Smooth muscle cell of the pulmonary artery (primary cell): ENCODE data around the gene CDC45. TPM values are rescaled to one million over a fixed set of nuclear protein-coding genes. Genes with fewer than 3 reads are reported as not detected.

Experiments
- total RNA-seq: library from RNA; depleted of rRNA; stranded (reverse); fragments of >200 nt; gene quantifications from 2 replicates; pipeline ENCODE4 v1.2.3, GENCODE V29; 2014

Gene CDC45, protein sequence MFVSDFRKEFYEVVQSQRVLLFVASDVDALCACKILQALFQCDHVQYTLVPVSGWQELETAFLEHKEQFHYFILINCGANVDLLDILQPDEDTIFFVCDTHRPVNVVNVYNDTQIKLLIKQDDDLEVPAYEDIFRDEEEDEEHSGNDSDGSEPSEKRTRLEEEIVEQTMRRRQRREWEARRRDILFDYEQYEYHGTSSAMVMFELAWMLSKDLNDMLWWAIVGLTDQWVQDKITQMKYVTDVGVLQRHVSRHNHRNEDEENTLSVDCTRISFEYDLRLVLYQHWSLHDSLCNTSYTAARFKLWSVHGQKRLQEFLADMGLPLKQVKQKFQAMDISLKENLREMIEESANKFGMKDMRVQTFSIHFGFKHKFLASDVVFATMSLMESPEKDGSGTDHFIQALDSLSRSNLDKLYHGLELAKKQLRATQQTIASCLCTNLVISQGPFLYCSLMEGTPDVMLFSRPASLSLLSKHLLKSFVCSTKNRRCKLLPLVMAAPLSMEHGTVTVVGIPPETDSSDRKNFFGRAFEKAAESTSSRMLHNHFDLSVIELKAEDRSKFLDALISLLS
- 2.4 and 3.8 TPM in 2 replicates for total RNA-seq

DNA sequence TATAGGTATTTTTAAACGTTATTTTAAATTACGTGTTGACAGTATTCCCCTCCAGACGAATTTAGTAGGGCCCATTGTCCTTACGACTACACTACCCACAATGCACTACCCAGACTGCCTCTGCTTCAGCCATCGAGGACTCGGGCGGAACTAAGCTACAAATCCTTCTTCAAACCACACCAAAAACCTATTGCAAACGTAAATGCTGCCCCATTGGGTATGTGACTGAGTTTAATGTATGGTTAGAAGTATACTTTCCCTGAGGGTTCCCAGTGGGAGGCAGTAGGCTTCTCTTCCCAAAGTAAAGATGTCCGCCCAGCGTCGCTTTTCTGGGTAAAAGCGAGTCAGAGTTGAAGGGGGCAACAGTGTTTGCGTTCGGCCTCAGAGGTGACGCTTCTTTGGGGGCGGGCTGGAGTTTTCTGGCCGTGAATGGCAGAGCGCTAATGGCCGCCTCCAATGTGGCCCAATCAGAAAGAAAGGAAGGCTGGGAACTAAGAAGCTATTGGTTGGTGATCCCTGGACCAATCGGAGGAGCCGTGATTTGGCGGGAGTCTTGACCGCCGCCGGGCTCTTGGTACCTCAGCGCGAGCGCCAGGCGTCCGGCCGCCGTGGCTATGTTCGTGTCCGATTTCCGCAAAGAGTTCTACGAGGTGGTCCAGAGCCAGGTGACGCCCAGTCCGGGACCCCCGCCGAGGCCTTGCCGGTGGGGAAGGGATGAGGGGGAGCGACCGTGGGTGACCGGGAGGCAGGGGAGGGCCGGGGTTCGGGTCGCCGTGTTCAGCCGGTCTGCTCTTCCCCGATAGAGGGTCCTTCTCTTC, at the start of gene CDC45:
Gene CDC45 (plus strand): TSS at position 566 of the 818 bp plus-strand sequence. CDS start 49 bp downstream, at position 615.

DNA sequence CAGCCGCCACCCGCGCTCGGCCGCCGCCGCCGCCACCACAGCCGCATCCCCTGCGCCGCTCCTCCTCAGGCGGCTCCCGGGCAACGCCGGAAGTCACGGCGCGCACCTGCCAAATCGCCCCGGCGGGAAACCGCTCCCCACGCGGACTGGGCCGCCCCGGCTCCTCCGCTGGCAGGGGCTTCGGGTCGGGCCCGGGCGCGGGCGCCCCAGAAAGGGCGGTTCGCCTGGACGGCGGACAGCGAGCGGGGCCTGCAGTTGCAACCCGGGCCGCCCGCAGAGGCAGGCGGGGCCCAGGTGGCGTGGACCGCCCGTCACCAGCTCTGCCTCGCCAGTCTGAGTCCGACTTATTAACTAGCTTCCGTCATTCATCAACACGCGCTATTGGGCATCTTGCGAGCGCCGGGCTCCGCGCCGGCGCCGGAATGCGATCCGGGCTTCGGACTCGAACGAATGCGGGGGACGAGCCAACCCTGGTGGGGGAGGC, 48.0 kb upstream of the CDC45 start, which contains the start of gene HIRA:
Gene HIRA (minus strand): TSS at position 85 of the 484 bp plus-strand sequence. CDS start 257 bp downstream, outside the sequence.

DNA sequence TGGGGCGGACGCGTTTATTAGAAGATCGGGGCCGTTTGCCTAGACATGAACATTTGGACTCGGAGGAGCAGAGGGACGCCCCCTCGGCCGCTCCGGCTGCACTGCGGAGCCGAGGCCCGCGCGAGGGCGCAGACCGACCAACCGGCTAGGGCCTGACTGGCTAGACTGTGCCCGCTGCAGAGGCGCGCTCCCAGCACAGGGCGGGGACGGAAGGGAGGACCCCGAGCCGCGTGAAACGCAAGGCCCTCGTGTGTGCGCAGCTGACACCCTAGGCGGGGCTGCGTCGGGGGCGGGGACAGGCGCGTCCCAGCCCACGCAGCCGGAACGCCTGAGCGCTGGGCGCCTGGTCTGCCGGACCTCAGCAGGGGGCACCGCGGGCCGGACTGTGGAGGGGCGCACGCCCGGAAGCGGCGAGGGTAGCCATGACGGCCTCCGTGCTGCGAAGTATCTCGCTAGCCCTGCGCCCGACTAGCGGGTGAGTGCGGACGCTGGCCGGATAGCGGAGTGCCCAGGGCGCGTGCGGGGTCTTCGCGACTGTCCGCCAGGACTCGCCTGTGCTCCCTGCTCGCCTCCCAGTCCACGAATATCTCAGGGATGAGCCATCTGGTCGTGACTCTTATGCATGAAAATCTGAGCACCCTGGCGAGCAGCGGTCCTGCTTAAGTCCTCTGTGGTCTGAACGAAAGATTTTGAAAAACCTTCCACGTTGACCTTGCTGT, 47.4 kb upstream of the CDC45 start, which contains the start of gene MRPL40:
Gene MRPL40 (plus strand): TSS at position 413 of the 719 bp plus-strand sequence. CDS start 10 bp downstream, at position 423.

DNA sequence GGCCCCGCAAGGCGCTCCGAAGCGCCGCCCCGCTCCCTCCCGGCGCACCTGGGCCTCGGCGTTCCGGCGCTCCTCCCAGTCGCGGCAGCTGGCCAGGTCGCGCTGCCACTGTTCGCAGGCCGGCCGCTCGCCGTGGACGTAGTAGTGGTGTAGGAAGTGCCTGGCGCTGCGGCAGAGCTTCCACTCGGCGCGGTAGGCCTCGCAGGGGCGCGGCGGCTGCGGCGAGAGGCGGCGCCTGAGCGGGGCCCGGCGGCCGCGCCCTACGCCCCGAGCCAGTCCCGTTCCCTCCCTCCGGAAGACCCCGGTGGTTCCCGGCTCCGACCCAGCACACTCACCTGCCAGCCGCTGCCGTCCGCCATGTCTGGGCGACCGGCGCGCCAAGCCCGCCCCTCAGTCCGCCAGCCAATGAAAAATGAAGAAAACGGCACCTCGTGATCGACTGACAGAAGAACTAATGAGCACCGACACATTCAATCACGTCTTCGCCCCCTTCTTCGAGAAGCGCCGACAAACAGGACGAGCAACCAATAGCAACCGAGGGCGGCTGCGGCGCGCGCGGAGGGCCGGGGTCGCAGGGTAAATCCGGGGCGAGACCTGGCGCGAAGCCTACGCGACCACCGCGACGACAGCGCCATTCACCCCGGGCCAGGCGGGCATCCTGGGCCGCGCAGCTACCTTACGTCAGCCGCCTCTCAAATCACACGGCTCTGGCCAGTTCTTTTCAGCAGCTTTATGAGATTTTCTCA, 32.2 kb upstream of the CDC45 start, which contains the start of gene C22orf39:
Gene C22orf39 (minus strand): TSS at position 382 of the 746 bp plus-strand sequence. CDS start 23 bp downstream, at position 359.

DNA sequence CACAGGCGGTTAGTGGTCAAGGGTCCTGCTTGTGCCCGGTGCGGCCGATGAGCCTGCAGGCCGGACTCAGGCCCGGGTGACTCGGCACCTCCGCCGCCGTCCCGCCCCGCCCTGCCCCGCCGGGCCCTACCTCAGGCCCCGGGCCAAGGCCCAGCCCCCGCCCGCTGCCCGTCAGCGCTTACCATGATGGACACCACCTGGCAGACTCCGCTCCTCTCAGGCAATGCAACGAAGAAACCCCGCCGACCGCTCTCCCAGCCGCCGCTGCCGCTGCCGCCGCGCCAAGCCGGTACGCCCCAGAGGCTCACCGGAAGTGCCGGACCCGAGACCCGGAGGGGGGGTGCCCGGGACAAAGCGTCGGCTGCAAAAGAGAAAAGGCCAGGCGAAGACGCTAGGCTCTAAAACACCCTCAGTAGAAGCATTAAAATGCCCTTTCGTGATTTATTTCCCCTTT, 792 bp upstream of the CDC45 start, which contains the start of gene UFD1:
Gene UFD1 (minus strand): TSS at position 293 of the 454 bp plus-strand sequence. CDS start 108 bp downstream, at position 185.

DNA sequence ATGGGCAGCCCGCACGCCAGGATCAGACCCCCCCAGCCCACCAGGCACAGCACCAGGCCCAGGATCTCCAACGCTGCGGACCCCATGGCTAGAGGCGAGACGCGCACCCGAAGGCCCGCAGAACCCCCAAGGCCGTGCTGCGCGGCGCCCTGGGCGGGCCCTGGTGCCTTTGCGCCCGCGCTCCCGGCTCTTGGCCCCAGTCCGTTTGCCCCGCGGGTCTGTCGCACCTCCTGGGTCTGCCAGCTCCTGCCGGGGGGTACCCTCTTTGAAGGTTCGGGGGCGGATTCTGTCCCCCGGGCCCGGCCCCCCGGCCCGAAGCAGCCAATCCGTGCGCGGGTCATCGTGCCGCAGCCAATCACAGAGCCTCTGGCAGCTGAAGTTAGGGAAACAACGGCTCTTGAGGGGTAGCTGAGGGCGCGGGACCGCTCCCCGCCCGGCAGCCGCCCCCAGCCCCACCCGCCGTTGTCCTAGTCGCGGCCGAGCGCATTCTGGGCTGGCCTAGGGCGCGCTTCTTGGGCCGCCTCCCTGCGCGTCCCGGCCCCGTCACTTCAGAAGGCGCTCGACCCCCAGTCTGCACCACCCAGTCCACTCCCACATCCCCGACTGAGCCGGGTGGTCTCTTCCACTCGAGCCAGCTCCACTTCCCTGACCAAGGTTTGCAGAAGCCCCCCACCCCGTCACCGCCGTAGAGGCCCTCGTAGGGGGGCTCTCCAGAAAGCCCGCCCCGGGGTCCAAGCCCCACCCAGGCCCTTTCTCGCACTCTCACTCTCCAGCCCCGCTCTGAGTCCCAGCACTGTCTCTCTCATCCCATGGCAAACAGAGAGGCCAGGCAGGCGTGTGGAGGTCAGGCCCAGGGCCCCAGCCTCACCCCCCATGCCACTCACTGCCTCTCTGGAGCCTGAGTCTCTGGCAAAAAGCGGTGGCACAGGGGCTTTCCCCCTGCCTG, 44.7 kb downstream of the CDC45 start, which contains the start of gene CLDN5:
Gene CLDN5 (minus strand): TSS at position 241 of the 946 bp plus-strand sequence. CDS start 155 bp downstream, at position 86.

Other genes with a start within 250 kb of the CDC45 start
- gene CLTCL1, start 188.2 kb upstream of the CDC45 start, total RNA-seq: 16.9 and 23.8 TPM in 2 replicates
- 26.7 and 34.5 TPM in 2 replicates for gene HIRA, start 48.2 kb upstream of the CDC45 start, total RNA-seq
- gene MRPL40, start 47.4 kb upstream of the CDC45 start, total RNA-seq: 23.5 and 26.7 TPM in 2 replicates
- 18.8 and 19.9 TPM in 2 replicates for gene C22orf39, start 32.2 kb upstream of the CDC45 start, total RNA-seq
- 41.2 and 47.8 TPM in 2 replicates for gene UFD1, start 727 bp upstream of the CDC45 start, total RNA-seq
- gene CLDN5, start 44.5 kb downstream of the CDC45 start, total RNA-seq: 0.26 and 0.86 TPM in 2 replicates
- gene SEPTIN5, start 234.6 kb downstream of the CDC45 start, total RNA-seq: 54.0 and 57.5 TPM in 2 replicates
- 4.3 and 5.9 TPM in 2 replicates for gene GP1BB, start 243.6 kb downstream of the CDC45 start, total RNA-seq